ENCODE measurements around the gene KRTAP10-5. TPM values are rescaled to one million over a fixed set of nuclear protein-coding genes. Genes with fewer than 3 reads are reported as not detected.
A peak's percentile ranks its signal among the peaks of the same experiment; 100 is the strongest.

Gene KRTAP10-5
- total and polyA plus RNA-seq, 9 of the 15 experiments (the other 6 are each of a cell fraction or from before 2014, with no cell fraction given): not detected

DNA sequence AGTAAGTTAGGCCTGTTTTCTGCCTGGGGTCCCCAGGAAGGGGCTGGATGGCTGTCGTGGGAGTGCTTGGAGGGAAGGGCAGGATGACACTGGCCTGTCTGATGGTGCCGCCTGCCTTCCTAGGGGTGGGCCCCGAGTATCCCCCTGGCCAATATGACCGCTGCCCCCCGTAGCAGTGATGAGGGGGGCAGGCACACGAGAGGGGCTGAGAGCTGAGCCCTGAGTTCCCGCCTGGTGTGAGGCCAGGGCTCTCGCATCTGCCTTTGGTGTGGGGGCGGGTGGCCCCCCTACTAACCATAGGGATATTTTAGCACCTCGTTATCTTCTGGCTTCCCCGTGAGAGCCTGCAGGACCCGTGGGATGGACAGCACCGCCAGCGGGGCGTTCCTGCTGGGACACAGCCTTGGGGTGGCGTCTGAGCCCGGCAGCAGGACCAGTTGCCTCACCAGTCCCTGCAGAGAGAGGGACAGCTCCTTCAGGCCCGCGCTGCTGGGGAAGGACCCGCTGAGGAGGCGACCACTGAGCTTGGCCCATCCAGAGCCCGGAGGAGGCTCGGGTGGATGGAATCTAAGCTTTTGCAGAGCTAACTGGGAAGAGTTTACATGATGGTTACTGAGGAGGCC is 50.8 kb downstream of the KRTAP10-5 start (continued):
- TF ChIP-seq, protein P1, sequence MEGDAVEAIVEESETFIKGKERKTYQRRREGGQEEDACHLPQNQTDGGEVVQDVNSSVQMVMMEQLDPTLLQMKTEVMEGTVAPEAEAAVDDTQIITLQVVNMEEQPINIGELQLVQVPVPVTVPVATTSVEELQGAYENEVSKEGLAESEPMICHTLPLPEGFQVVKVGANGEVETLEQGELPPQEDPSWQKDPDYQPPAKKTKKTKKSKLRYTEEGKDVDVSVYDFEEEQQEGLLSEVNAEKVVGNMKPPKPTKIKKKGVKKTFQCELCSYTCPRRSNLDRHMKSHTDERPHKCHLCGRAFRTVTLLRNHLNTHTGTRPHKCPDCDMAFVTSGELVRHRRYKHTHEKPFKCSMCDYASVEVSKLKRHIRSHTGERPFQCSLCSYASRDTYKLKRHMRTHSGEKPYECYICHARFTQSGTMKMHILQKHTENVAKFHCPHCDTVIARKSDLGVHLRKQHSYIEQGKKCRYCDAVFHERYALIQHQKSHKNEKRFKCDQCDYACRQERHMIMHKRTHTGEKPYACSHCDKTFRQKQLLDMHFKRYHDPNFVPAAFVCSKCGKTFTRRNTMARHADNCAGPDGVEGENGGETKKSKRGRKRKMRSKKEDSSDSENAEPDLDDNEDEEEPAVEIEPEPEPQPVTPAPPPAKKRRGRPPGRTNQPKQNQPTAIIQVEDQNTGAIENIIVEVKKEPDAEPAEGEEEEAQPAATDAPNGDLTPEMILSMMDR (IDR thresholded peaks at IDR 0.05 in 2 of 3, conservative IDR thresholded peaks at IDR 0.05 in 1 of 3; ENCODE audit: insufficient read depth in 2 of 3, low read depth in 1 of 3, low read length in 3 of 3): 0 out of 6 replicates have a peak, but pooled peaks of 1 of the 3 experiments have one; percentile 8

Other genes starting within 250 kb of the KRTAP10-5 start
Only the 7 nearest of the 21 such genes appear.
- gene KRTAP10-1, start 40.4 kb downstream of the KRTAP10-5 start, total RNA-seq (2014; rRNA removed): not detected in 2 replicates
- gene KRTAP10-1, start 40.4 kb downstream of the KRTAP10-5 start, total RNA-seq (2014; rRNA removed; fragmentation: Illumina TruSeq; extraction: Trizol): not detected in 2 replicates
- not detected in 2 replicates for gene KRTAP10-1, start 40.4 kb downstream of the KRTAP10-5 start, total RNA-seq (2015; rRNA removed; fragmentation: Illumina TruSeq; extraction: Trizol)
- not detected in 2 replicates for gene KRTAP10-1, start 40.4 kb downstream of the KRTAP10-5 start, total RNA-seq (2021)
- not detected in 2 replicates for gene KRTAP10-1, start 40.4 kb downstream of the KRTAP10-5 start, polyA plus RNA-seq (2011; rRNA removed)
- gene KRTAP10-1, start 40.4 kb downstream of the KRTAP10-5 start, polyA plus RNA-seq (2014; fragmentation: Illumina TruSeq; extraction: Trizol): not detected in 2 replicates
- not detected for gene KRTAP10-1, start 40.4 kb downstream of the KRTAP10-5 start, polyA plus RNA-seq (2014; fragmentation: Nextera tagmentation; extraction: Ambion mirVana)
- not detected in 2 replicates for gene KRTAP10-1, start 40.4 kb downstream of the KRTAP10-5 start, polyA plus RNA-seq (2014; rRNA removed)
- not detected in 2 replicates for gene KRTAP10-2, start 29.1 kb downstream of the KRTAP10-5 start, total RNA-seq (2014; rRNA removed)
- not detected in 2 replicates for gene KRTAP10-2, start 29.1 kb downstream of the KRTAP10-5 start, total RNA-seq (2014; rRNA removed; fragmentation: Illumina TruSeq; extraction: Trizol)
- not detected in 2 replicates for gene KRTAP10-2, start 29.1 kb downstream of the KRTAP10-5 start, total RNA-seq (2015; rRNA removed; fragmentation: Illumina TruSeq; extraction: Trizol)
- gene KRTAP10-2, start 29.1 kb downstream of the KRTAP10-5 start, total RNA-seq (2021): not detected in 2 replicates
- not detected in 2 replicates for gene KRTAP10-2, start 29.1 kb downstream of the KRTAP10-5 start, polyA plus RNA-seq (2011; rRNA removed)
- gene KRTAP10-2, start 29.1 kb downstream of the KRTAP10-5 start, polyA plus RNA-seq (2014; fragmentation: Illumina TruSeq; extraction: Trizol): not detected in 2 replicates
- not detected for gene KRTAP10-2, start 29.1 kb downstream of the KRTAP10-5 start, polyA plus RNA-seq (2014; fragmentation: Nextera tagmentation; extraction: Ambion mirVana)
- gene KRTAP10-2, start 29.1 kb downstream of the KRTAP10-5 start, polyA plus RNA-seq (2014; rRNA removed): not detected in 2 replicates
- not detected in 2 replicates for gene KRTAP10-3, start 21.8 kb downstream of the KRTAP10-5 start, total RNA-seq (2014; rRNA removed)
- not detected in 2 replicates for gene KRTAP10-3, start 21.8 kb downstream of the KRTAP10-5 start, total RNA-seq (2014; rRNA removed; fragmentation: Illumina TruSeq; extraction: Trizol)
- gene KRTAP10-3, start 21.8 kb downstream of the KRTAP10-5 start, total RNA-seq (2015; rRNA removed; fragmentation: Illumina TruSeq; extraction: Trizol): not detected in 2 replicates
- not detected in 2 replicates for gene KRTAP10-3, start 21.8 kb downstream of the KRTAP10-5 start, total RNA-seq (2021)
- gene KRTAP10-3, start 21.8 kb downstream of the KRTAP10-5 start, polyA plus RNA-seq (2011; rRNA removed): not detected in 2 replicates
- gene KRTAP10-3, start 21.8 kb downstream of the KRTAP10-5 start, polyA plus RNA-seq (2014; fragmentation: Illumina TruSeq; extraction: Trizol): not detected in 2 replicates
- gene KRTAP10-3, start 21.8 kb downstream of the KRTAP10-5 start, polyA plus RNA-seq (2014; fragmentation: Nextera tagmentation; extraction: Ambion mirVana): not detected
- gene KRTAP10-3, start 21.8 kb downstream of the KRTAP10-5 start, polyA plus RNA-seq (2014; rRNA removed): not detected in 2 replicates
- gene KRTAP10-4, start 6.9 kb downstream of the KRTAP10-5 start, total RNA-seq (2014; rRNA removed): not detected in 2 replicates
- gene KRTAP10-4, start 6.9 kb downstream of the KRTAP10-5 start, total RNA-seq (2014; rRNA removed; fragmentation: Illumina TruSeq; extraction: Trizol): not detected in 2 replicates
- not detected in 2 replicates for gene KRTAP10-4, start 6.9 kb downstream of the KRTAP10-5 start, total RNA-seq (2015; rRNA removed; fragmentation: Illumina TruSeq; extraction: Trizol)
- not detected in 2 replicates for gene KRTAP10-4, start 6.9 kb downstream of the KRTAP10-5 start, total RNA-seq (2021)
- not detected in 2 replicates for gene KRTAP10-4, start 6.9 kb downstream of the KRTAP10-5 start, polyA plus RNA-seq (2011; rRNA removed)
- not detected in 2 replicates for gene KRTAP10-4, start 6.9 kb downstream of the KRTAP10-5 start, polyA plus RNA-seq (2014; fragmentation: Illumina TruSeq; extraction: Trizol)
- gene KRTAP10-4, start 6.9 kb downstream of the KRTAP10-5 start, polyA plus RNA-seq (2014; fragmentation: Nextera tagmentation; extraction: Ambion mirVana): not detected
- gene KRTAP10-4, start 6.9 kb downstream of the KRTAP10-5 start, polyA plus RNA-seq (2014; rRNA removed): not detected in 2 replicates
- not detected in 2 replicates for gene KRTAP10-6, start 11.9 kb upstream of the KRTAP10-5 start, total RNA-seq (2014; rRNA removed)
- gene KRTAP10-6, start 11.9 kb upstream of the KRTAP10-5 start, total RNA-seq (2014; rRNA removed; fragmentation: Illumina TruSeq; extraction: Trizol): not detected in 2 replicates
- gene KRTAP10-6, start 11.9 kb upstream of the KRTAP10-5 start, total RNA-seq (2015; rRNA removed; fragmentation: Illumina TruSeq; extraction: Trizol): not detected in 2 replicates
- gene KRTAP10-6, start 11.9 kb upstream of the KRTAP10-5 start, total RNA-seq (2021): not detected in 2 replicates
- not detected in 2 replicates for gene KRTAP10-6, start 11.9 kb upstream of the KRTAP10-5 start, polyA plus RNA-seq (2011; rRNA removed)
- gene KRTAP10-6, start 11.9 kb upstream of the KRTAP10-5 start, polyA plus RNA-seq (2014; fragmentation: Illumina TruSeq; extraction: Trizol): not detected in 2 replicates
- gene KRTAP10-6, start 11.9 kb upstream of the KRTAP10-5 start, polyA plus RNA-seq (2014; fragmentation: Nextera tagmentation; extraction: Ambion mirVana): not detected
- not detected in 2 replicates for gene KRTAP10-6, start 11.9 kb upstream of the KRTAP10-5 start, polyA plus RNA-seq (2014; rRNA removed)
- not detected in 2 replicates for gene KRTAP10-7, start 20.0 kb upstream of the KRTAP10-5 start, total RNA-seq (2014; rRNA removed)
- not detected in 2 replicates for gene KRTAP10-7, start 20.0 kb upstream of the KRTAP10-5 start, total RNA-seq (2014; rRNA removed; fragmentation: Illumina TruSeq; extraction: Trizol)
- not detected in 2 replicates for gene KRTAP10-7, start 20.0 kb upstream of the KRTAP10-5 start, total RNA-seq (2015; rRNA removed; fragmentation: Illumina TruSeq; extraction: Trizol)
- gene KRTAP10-7, start 20.0 kb upstream of the KRTAP10-5 start, total RNA-seq (2021): not detected in 2 replicates
- not detected in 2 replicates for gene KRTAP10-7, start 20.0 kb upstream of the KRTAP10-5 start, polyA plus RNA-seq (2011; rRNA removed)
- not detected in 2 replicates for gene KRTAP10-7, start 20.0 kb upstream of the KRTAP10-5 start, polyA plus RNA-seq (2014; fragmentation: Illumina TruSeq; extraction: Trizol)
- gene KRTAP10-7, start 20.0 kb upstream of the KRTAP10-5 start, polyA plus RNA-seq (2014; fragmentation: Nextera tagmentation; extraction: Ambion mirVana): not detected
- gene KRTAP10-7, start 20.0 kb upstream of the KRTAP10-5 start, polyA plus RNA-seq (2014; rRNA removed): not detected in 2 replicates
- not detected in 2 replicates for gene KRTAP10-8, start 31.5 kb upstream of the KRTAP10-5 start, total RNA-seq (2014; rRNA removed)
- gene KRTAP10-8, start 31.5 kb upstream of the KRTAP10-5 start, total RNA-seq (2014; rRNA removed; fragmentation: Illumina TruSeq; extraction: Trizol): not detected in 2 replicates
- gene KRTAP10-8, start 31.5 kb upstream of the KRTAP10-5 start, total RNA-seq (2015; rRNA removed; fragmentation: Illumina TruSeq; extraction: Trizol): not detected in 2 replicates
- not detected in 2 replicates for gene KRTAP10-8, start 31.5 kb upstream of the KRTAP10-5 start, total RNA-seq (2021)
- gene KRTAP10-8, start 31.5 kb upstream of the KRTAP10-5 start, polyA plus RNA-seq (2011; rRNA removed): not detected in 2 replicates
- not detected in 2 replicates for gene KRTAP10-8, start 31.5 kb upstream of the KRTAP10-5 start, polyA plus RNA-seq (2014; fragmentation: Illumina TruSeq; extraction: Trizol)
- gene KRTAP10-8, start 31.5 kb upstream of the KRTAP10-5 start, polyA plus RNA-seq (2014; fragmentation: Nextera tagmentation; extraction: Ambion mirVana): not detected
- not detected in 2 replicates for gene KRTAP10-8, start 31.5 kb upstream of the KRTAP10-5 start, polyA plus RNA-seq (2014; rRNA removed)